PC-9 (cell line): Measurements from ENCODE around the gene CAP2.

Experiments
- CTCF ChIP-seq: fragments of 200-600 bp; sonication (generic); conservative IDR thresholded peaks from 2 replicates; pipeline ENCODE4 v1.6.1; 2017; ENCODE audit warnings: mixed run types, antibody characterized with exemption, mild to moderate bottlenecking, moderate library complexity
- EZH2 ChIP-seq: fragments of 200-600 bp; sonication (generic); IDR thresholded peaks from 2 replicates; pipeline ENCODE4 v1.8.0; 2017; ENCODE audit warnings: antibody characterized with exemption, low read depth

GRCh38 chr6:17450832-17451231 is 57.4 kb downstream of the CAP2 start:
- TF ChIP-seq CTCF, result no peak
- no peak for TF ChIP-seq EZH2
